GM19043 (cell line): ENCODE data around the gene SLC39A1.
"Not testable (repeated sequence)": the region's sequence is repeated elsewhere in the genome, so short reads cannot be mapped to it uniquely, and the experiment has no call there.

ENCODE experiments used
- ATAC-seq: cut with Tn5 transposase; IDR thresholded peaks from one replicate; pipeline ENCODE4 v1.9.1; 2021; ENCODE audit warnings: low read depth; ENCODE audit not compliant: unreplicated experiment

The SLC39A1 gene

GRCh38 chr1:153963030-153963849 is at the start of gene SLC39A1:
SLC39A1 (minus strand) TSS chr1:153963537; CDS start chr1:153962715, 822 bp downstream.
- ATAC-seq, result peak; percentile 46

GRCh38 chr1:154012543-154012942 is 49.2 kb upstream of the SLC39A1 start:
- ATAC-seq, result not testable (repeated sequence)

- no peak for ATAC-seq
Measured at GRCh38 chr1:154012129-154012528, 48.8 kb upstream of the SLC39A1 start.

GRCh38 chr1:154006136-154006535 is 42.8 kb upstream of the SLC39A1 start:
- no peak for ATAC-seq

- ATAC-seq, result no peak
Measured at GRCh38 chr1:154000420-154000819, 37.1 kb upstream of the SLC39A1 start.

GRCh38 chr1:153996882-153997281 is 33.5 kb upstream of the SLC39A1 start:
- not testable (repeated sequence) for ATAC-seq

- no peak for ATAC-seq
Measured at GRCh38 chr1:153995640-153996039, 32.3 kb upstream of the SLC39A1 start.

- no peak for ATAC-seq
Measured at GRCh38 chr1:153995202-153995601, 31.9 kb upstream of the SLC39A1 start.

GRCh38 chr1:153991806-153992205 is 28.5 kb upstream of the SLC39A1 start:
- ATAC-seq, result no peak

- no peak for ATAC-seq
Measured at GRCh38 chr1:153991151-153991630, 27.9 kb upstream of the SLC39A1 start.

GRCh38 chr1:153990468-153991150 is 27.3 kb upstream of the SLC39A1 start, which contains the start of gene RPS27:
RPS27 (plus strand) TSS chr1:153990762; CDS start chr1:153990797, 35 bp downstream.
- ATAC-seq, result peak; percentile 55

- no peak for ATAC-seq
Measured at GRCh38 chr1:153987621-153988020, 24.3 kb upstream of the SLC39A1 start.

GRCh38 chr1:153985941-153986761 is 22.8 kb upstream of the SLC39A1 start, which contains the start of gene RAB13:
RAB13 (minus strand) TSS chr1:153986339; CDS start chr1:153986236, 103 bp downstream.
- no peak for ATAC-seq

GRCh38 chr1:153985341-153985912 is 22.1 kb upstream of the SLC39A1 start:
- ATAC-seq, result no peak

GRCh38 chr1:153984123-153984894 is 21.0 kb upstream of the SLC39A1 start:
- ATAC-seq, result no peak

GRCh38 chr1:153981735-153982134 is 18.4 kb upstream of the SLC39A1 start:
- not testable (repeated sequence) for ATAC-seq

- ATAC-seq, result not testable (repeated sequence)
Measured at GRCh38 chr1:153979091-153979490, 15.8 kb upstream of the SLC39A1 start.

GRCh38 chr1:153978274-153978909 is 15.1 kb upstream of the SLC39A1 start:
- ATAC-seq, result no peak
